NCI-H345 treated with DMSO at 0.1 percent for 48 hours (cell line): ENCODE results near the gene FAM162A.
"Not testable (repeated sequence)": the region's sequence is repeated elsewhere in the genome, so short reads cannot be mapped to it uniquely, and the experiment has no call there.

Source experiments
- DNase-seq: peaks from one replicate; lab custom pipeline; 2025; ENCODE audit not compliant: unreplicated experiment; lab: John Stamatoyannopoulos, UW

The FAM162A gene

DNA sequence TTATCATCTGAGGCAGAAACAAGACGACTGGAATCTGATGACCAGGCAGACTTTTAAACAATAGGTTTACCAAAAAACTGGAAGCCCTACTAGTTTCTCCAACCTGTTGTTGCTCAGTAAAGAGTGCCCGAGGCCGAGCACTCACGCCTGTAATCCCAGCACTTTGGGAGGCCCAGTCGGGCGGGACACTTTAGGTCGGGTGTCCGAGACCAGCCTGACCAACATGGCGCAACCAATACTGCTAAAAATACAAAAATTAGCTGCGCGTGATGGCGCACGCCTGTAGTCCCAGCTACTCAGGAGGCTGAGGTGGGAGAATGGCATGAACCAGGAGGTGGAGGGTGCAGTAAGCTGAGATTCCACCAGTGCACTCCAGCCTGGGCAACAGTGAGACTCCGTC lies 33.0 kb downstream of the FAM162A start:
- no peak for DNase-seq

DNA sequence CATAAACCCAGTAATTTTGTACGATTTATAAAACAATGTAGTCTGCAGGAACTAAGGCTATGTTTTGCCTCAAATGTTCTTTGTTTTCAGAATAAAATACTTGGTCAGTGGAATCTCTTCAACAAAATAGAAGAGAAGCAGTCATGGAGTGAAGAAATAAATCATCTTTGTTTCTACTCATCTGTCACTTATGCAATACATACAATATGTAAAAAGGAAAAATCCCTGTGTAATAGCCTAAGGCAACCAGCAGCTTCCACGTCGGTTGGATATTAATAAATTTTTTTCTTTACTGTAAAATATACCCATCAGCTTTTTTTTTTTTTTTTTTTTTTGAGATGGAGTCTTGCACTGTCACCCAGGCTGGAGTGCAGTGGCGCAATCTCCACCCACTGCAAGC lies 37.1 kb downstream of the FAM162A start:
- DNase-seq, result no peak

DNA sequence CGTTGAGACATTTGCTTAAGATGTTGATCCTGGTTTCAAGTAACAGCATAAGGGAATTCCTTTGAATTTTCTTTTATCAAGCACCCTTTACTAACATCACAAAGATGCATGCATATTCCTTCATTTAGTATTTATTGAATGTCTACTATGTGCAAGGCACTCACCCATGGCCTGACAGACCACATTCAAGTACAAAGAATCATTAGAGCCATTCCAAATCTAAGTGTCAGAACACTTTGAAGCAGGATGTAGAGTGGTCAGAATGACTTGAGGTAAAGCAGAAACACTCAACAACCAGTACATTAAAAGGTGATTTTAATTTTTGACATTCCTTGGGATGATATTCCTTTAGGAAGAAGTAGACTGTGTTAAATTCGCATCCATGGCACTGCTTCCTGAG lies 37.9 kb downstream of the FAM162A start:
- DNase-seq, result no peak

DNA sequence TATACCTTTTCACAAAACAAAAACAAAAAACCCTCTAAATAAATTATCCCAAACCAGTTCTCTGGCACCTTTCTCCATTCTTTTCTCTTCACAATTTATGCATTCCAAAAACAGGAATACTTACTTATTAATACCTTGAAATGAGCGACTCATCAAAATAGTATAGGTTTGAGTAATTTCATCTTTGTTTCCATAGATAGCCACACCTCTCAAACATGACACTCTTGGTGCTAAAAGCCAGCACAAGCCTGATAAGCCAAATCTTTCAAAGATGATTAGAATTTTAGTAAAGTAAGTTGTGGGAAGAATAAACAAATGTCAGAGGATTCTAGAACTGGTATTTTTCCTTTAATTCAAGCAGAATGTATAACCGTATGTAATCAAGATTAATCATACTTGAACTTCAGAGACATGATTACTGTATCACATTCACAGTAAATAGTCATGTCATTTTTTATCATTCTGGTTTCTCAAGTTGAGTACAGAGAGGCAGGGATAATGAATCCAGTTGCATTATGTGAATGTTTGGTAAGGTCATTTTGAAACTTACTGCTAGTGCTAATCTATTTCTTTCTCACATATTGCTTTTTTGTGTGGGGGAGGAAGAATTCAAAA lies 44.0 kb downstream of the FAM162A start:
- DNase-seq, result no peak

DNA sequence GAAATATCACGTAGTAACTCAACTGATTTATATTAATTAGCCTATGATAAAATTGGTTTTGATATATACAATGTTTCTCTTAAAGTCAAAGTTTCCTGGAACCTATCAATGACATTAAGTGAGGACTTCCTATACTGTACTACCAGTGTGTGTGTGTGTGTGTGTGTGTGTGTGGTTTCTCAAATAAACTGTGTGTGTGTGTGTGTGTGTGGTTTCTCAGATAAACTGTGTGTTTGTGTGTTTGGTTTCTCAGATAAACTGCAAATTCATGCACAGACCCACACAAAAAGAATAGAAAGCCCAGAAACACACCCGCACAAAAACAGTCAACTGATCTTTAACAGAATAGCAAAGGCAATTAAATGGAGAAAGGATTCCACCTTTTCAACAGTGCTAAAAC lies 46.4 kb downstream of the FAM162A start:
- DNase-seq, result no peak

DNA sequence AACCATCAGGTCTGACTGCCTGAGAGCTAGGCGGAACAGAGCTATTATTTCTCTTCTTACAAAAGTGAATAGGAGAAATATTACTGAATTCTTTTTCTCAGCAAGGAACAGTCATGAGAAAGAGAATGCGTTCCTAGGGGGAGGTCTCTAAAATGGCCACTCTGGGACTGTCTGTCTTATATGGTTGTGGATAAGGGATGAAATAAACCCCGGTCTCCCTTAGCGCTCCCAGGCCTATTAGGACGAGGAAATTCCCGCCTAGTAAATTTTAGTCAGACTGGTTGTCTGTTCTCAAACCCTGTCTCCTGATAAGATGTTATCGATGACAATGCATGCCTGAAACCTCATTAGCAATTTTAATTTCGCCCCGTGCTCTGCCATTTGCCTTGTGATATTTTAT lies 52.0 kb downstream of the FAM162A start:
- DNase-seq, result no peak

DNA sequence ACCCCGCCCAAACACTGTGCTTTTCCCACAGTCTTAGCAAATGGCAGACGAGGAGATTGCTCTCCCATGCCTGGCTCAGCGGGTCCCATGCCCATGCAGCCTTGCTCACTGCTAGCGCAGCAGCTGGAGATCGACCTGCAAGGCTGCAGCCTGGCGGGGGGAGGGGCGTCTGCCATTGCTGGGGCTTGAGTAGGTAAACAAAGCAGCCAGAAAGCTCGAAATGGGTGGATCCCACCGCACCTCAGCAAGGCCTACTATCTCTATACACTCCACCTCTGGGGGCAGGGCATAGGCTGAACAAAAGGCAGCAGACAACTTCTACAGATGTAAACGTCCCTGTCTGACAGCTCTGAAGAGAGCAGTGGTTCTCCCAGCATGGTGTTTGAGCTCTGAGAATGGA lies 59.1 kb downstream of the FAM162A start:
- no peak for DNase-seq

DNA sequence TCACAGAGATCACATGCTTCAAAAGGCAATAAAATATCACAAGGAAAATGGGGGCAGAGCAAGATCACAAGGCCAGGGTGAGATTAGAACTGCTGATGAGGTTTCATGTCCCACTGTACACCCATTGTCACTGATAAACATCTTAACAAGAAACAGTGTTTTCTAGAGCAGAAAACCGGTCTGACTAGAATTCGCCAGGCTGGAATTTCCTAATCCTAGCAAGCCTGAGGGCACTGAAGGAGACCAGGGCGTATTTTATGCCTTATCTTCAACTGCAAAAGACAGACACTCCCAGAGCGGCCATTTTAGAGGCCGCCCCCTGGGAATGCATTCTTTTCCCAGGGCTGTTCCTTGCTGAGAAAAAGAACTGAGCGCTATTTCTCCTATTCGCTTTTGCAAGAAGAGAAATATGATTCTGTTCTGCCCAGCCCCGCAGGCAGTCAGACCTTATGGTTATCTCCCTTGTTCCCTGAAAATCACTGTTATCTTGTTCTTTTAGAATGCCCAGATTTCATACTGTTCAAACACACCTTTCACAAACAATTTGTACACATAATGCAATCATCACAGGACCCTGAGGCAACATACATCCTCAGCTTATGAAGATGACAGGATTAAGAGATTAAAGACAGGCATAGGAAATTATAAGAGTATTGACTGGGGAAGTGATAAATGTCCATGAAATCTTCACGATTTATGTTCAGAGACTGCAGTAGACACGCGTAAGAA lies 59.9 kb downstream of the FAM162A start:
- not testable (repeated sequence) for DNase-seq

DNA sequence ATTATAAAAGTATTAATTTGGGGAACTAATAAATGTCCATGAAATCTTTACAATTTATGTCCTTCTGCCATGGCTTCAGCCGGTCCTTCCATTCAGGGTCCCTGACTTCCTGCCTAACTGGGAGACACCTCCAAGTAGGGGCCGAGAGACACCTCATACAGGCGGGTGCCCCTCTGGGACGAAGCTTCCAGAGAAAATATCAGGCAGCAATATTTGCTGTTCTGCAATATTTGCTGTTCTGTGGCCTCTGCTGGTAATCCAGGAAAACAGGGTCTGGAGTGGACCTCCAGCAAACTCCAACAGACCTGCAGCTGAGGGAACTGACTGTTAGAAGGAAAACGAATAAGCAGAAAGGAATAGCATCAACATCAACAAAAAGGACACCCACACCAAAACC lies 60.5 kb downstream of the FAM162A start:
- not testable (repeated sequence) for DNase-seq

DNA sequence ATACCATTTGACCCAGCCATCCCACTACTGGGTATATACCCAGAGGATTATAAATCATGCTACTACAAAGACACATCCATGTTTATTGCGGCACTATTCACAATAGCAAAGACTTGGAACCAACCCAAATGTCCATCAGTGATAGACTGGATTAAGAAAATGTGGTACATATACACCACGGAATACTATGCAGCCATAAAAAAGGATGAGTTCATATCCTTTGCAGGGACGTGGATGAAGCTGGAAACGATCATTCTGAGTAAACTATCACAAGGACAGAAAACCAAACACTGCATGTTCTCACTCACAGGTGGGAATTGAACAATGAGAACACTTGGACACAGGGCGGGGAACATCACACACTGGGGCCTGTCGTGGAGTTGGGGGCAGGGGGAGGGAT lies 64.2 kb downstream of the FAM162A start:
- not testable (repeated sequence) for DNase-seq

DNA sequence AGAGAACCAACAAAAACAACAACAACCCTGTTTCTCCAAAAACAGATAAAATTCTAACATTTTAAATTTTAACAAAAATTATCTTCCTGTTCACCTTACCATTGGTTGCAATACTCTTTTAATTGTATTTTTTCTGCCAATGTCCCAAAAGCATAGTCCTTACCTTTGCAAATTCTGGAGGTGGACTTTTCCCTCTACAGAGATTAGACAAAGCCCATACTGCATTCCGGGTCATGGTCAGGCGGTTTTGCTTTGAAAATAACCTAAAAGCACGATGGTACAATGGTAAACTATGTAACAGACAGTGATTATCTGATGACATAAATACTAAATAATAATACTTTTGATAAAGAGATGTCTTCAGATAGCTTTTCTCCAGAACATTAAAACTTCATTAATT lies 67.4 kb downstream of the FAM162A start:
- DNase-seq, result no peak

DNA sequence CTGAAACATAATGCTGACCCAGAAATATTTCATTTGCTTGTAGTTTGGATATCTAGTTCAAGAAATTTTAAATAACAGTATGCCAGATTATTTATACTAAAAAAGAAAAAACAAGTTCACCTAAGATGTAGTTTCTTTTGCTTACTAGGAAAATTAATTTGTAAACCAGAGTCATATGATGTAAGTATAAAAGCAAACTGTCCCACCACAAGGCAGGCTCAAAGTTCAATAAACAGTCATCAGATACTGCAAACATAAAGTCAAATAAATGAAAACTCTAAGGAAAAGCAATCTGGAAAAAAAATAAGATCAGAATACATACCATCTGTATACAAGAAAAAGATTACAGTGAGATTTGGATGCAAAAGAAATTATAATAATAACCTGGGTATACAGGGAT lies 72.1 kb downstream of the FAM162A start:
- DNase-seq, result no peak

DNA sequence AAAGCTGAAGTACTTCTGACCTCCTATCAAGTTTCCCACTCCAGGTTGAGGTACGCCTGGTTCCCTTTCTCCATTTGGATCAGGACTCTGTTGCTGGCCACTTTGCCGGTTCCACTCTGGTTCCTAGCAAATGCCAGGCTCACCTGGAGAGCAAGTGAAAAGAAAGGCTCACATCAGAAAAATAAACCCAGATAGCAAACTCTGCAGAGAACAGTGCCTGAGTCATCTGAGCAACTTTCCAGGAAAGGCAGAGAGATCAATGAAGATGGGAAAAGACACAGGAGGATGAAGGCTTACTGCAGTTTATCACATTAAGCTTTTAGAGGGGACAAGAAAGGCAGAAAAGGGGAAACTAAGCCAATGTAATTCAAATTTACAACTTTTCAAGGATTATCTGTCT lies 73.7 kb downstream of the FAM162A start:
- DNase-seq, result no peak

DNA sequence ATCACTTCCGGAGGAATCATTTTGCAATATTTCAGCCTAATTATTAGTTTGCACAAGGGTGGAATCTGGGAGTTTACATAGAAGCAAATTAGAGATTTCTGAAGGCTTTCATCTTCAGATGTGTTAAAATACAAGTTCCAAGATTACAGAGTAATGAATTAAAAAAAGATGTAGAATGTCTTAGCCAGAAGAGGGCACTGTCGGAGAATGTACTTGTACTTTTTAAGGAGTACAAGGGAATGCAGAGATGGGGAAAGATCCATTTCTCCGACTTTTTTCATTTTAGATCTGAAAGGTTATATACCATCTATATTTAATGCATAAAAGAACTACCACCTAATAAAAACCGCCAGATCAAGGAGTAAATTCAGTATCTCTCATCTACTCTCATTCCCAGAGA lies 75.0 kb downstream of the FAM162A start:
- DNase-seq, result no peak

DNA sequence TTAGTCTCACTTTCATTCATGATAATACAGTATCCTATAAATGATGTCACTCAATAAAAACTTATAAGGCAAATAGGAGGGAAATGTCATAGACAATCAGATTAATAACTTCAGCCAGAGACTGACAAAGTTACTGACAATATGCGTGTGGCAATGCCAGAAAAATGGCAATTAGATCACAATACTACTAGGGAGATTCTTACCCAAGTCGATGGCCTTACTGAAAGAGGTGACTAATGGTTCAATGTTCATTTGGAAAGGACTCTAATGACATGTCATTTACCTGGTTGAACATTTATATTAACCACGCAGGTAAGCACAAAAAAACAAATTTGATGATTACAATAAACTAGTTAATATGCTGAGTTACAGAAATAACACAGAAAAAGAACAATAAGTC lies 77.8 kb downstream of the FAM162A start:
- DNase-seq, result no peak
